ENCODE measurements around the gene UGP2. TPM values are rescaled to one million over a fixed set of nuclear protein-coding genes. Genes with fewer than 3 reads are reported as not detected.
A peak's percentile ranks its signal among the peaks of the same experiment; 100 is the strongest.

Gene UGP2
- total and polyA plus RNA-seq, 2 of the 8 experiments (the other 6 are each of a cell fraction or from before 2014, with no cell fraction given) = 278 to 956 TPM

DNA sequence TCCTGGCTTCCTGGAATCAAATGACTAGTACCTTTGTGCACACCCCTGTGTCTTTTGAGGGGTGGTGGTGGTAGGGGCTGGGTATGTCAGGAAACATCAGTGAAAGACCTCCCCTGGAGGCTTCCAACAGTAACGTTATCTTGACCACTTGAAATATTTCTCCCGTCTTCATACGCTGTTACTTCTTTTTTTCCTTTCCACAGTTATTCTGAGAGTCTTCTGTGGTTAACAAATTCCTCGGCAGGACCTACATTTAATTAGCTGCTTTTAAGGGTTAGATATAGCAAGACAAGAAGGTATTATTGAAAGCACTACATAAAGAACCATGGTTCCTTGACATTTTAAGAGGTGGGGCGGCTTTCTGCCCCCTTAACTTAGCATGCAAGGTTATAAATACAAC lies 34.6 kb downstream of the UGP2 start:
- H3K27ac ChIP-seq (ENCODE audit: low read depth, low read length) = peak overlapping the region; percentile 9; the same call in 1 of the 2 replicates
- no peak overlapping the region for H2BK20ac ChIP-seq (ENCODE audit: low read length)
- no peak overlapping the region for H2AK5ac ChIP-seq (ENCODE audit: low read depth, low read length)
- H2BK5ac ChIP-seq (ENCODE audit: low read depth, low read length) = no peak overlapping the region
- H3K18ac ChIP-seq (ENCODE audit: extremely low read depth, low read length) = no peak overlapping the region
- H3K9ac ChIP-seq (replicated peaks in 1 of 4; ENCODE audit: extremely low read depth in 1 of 4, low read depth in 3 of 4, low read length in 3 of 4) = no peak overlapping the region
- H2BK120ac ChIP-seq (replicated peaks; ENCODE audit: low read depth, low read length) = no peak overlapping the region
- DNase-seq (ENCODE audit: low read depth in 1 of 2, low spot score in 2 of 2) (no peak), FAIRE-seq (no peak)
- no peak overlapping the region for H3K23ac ChIP-seq (ENCODE audit: insufficient read length)
- peaks cover 10 to 93% (median 48%) of the 10 kb centered on the region in 4 experiments for H3K36me3 ChIP-seq (ENCODE audit: control insufficient read depth in 2 of 4, insufficient read depth in 4 of 4, low read length in 3 of 4)
- H3K14ac ChIP-seq (ENCODE audit: insufficient read length) = no peak overlapping the region
- H3K79me1 ChIP-seq (ENCODE audit: low read depth, low read length) = peaks cover 2% of the 10 kb centered on the region; the same call in 1 of the 2 replicates
- WGBS, 2 experiments (ENCODE audit: extremely low coverage in 1 of 2, insufficient coverage in 1 of 2, insufficient read length in 1 of 2, insufficient replicate concordance in 2 of 2, low coverage in 1 of 2, low lambda C conversion rate in 2 of 2, missing lambda C conversion rate in 1 of 2) = 83% methylated on average over 5 of the region's 5 CpGs; no CpG with 5 or more reads in 1 of the 2 experiments
- no peak overlapping the region for H4K91ac ChIP-seq (replicated peaks; ENCODE audit: insufficient read length, low read length)
- TF ChIP-seq CBX5 (IDR thresholded peaks at IDR 0.05; ENCODE audit: low read depth, low read length) = no peak
- no peak for TF ChIP-seq HDAC2 (IDR thresholded peaks at IDR 0.05; ENCODE audit: borderline replicate concordance in 1 of 2, low read depth in 2 of 2, low read length in 2 of 2)
- no peak for TF ChIP-seq SIRT6 (IDR thresholded peaks at IDR 0.05; ENCODE audit: low read length)
- TF ChIP-seq POLR2A (IDR thresholded peaks at IDR 0.05; ENCODE audit: control extremely low read depth in 1 of 2, low read depth in 2 of 2, low read length in 2 of 2) = peak in 1 of 2 experiments; percentile 42; a peak in 1 of 3 replicates
- no peak for TF ChIP-seq KDM1A (IDR thresholded peaks at IDR 0.05; ENCODE audit: borderline replicate concordance, low read length)
- no peak for TF ChIP-seq PHF8 (conservative IDR thresholded peaks at IDR 0.05; ENCODE audit: low read depth, low read length)
- TF ChIP-seq, protein P1, sequence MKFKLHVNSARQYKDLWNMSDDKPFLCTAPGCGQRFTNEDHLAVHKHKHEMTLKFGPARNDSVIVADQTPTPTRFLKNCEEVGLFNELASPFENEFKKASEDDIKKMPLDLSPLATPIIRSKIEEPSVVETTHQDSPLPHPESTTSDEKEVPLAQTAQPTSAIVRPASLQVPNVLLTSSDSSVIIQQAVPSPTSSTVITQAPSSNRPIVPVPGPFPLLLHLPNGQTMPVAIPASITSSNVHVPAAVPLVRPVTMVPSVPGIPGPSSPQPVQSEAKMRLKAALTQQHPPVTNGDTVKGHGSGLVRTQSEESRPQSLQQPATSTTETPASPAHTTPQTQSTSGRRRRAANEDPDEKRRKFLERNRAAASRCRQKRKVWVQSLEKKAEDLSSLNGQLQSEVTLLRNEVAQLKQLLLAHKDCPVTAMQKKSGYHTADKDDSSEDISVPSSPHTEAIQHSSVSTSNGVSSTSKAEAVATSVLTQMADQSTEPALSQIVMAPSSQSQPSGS (IDR thresholded peaks at IDR 0.05; ENCODE audit: low read length) = no peak
- H2BK15ac ChIP-seq (ENCODE audit: low read length) = no peak overlapping the region
- no peaks in the 10 kb centered on the region for H3K23me2 ChIP-seq (ENCODE audit: low read depth, low read length)
- peaks cover 0 to 16% (median 9%) of the 10 kb centered on the region in 4 experiments; a peak in 6 of 7 replicates for H3K4me1 ChIP-seq (replicated peaks in 1 of 4; ENCODE audit: control insufficient read depth in 3 of 4, insufficient read depth in 4 of 4, low read length in 3 of 4)
- no peak overlapping the region for H2AFZ ChIP-seq (ENCODE audit: low read length)
- no peak overlapping the region for H4K5ac ChIP-seq (ENCODE audit: insufficient read length, low read depth, low read length)
- no peak overlapping the region for H2BK12ac ChIP-seq (ENCODE audit: low read depth, low read length)
- H3K79me2 ChIP-seq (ENCODE audit: control insufficient read depth in 1 of 2, insufficient read depth in 2 of 2, low read length in 2 of 2) = peaks cover 18 to 97% of the 10 kb centered on the region in 2 experiments
- peaks cover 36 to 38% of the 10 kb centered on the region in 2 experiments for H4K20me1 ChIP-seq (replicated peaks in 1 of 2; ENCODE audit: control insufficient read depth in 1 of 2, insufficient read depth in 2 of 2, low read length in 2 of 2)
- H3K4ac ChIP-seq (replicated peaks; ENCODE audit: insufficient read length, low read depth, low read length) = no peak overlapping the region
- no peak overlapping the region for H3K4me2 ChIP-seq (ENCODE audit: insufficient read depth in 1 of 2, low read depth in 2 of 2, low read length in 2 of 2)
- H3K4me3 ChIP-seq (ENCODE audit: extremely low read depth in 1 of 4, insufficient read depth in 2 of 4, low read depth in 3 of 4, low read length in 4 of 4) = no peak overlapping the region
- no peak overlapping the region for H4K8ac ChIP-seq (ENCODE audit: extremely low read depth, insufficient read depth, low read length)
- no peak overlapping the region for H3K56ac ChIP-seq (replicated peaks; ENCODE audit: insufficient read length, low read depth, low read length)
- ChIA-PET CTCF (ENCODE audit: partially characterized antibody) (interaction anchor here (1.0 to 3.1 kb wide), 2 partner anchors 177 to 185 kb away, joined by 3 to 12 read pairs; no protein-coding TSS in a partner anchor), POLR2A (ENCODE audit: partially characterized antibody) (interaction anchor here (0.8 to 6.2 kb wide), 12 partner anchors 9 to 380 kb away, joined by 3 to 47 read pairs (median 5); partner anchors contain the start of genes MDH1, UGP2 and WDPCP)
- no peaks in the 10 kb centered on the region for H3K9me3 ChIP-seq (ENCODE audit: insufficient read depth in 2 of 2, low read depth in 1 of 2, low read length in 1 of 2)
- no peaks in the 10 kb centered on the region for H3K27me3 ChIP-seq (replicated peaks in 1 of 4; ENCODE audit: control insufficient read depth in 3 of 4, extremely low read depth in 1 of 4, insufficient read depth in 3 of 4, low read length in 3 of 4)

Measured in H1 (cell line).